Measurements from ENCODE around the gene PTGER3.
"Not testable (repeated sequence)": the region's sequence is repeated elsewhere in the genome, so short reads cannot be mapped to it uniquely, and the experiment has no call there.

PTGER3 gene

GRCh38 chr1:70947835-70948234 lies 99.8 kb downstream of the PTGER3 start:
- no peak for DNase-seq (ENCODE audit: low spot score)

GRCh38 chr1:70945676-70946075 lies 101.9 kb downstream of the PTGER3 start:
- DNase-seq (ENCODE audit: low spot score) = no peak

GRCh38 chr1:70945251-70945650 lies 102.4 kb downstream of the PTGER3 start:
- no peak for DNase-seq (ENCODE audit: low spot score)

GRCh38 chr1:70941563-70941962 lies 106.1 kb downstream of the PTGER3 start:
- DNase-seq (ENCODE audit: low spot score) = no peak

GRCh38 chr1:70940398-70940797 lies 107.2 kb downstream of the PTGER3 start:
- not testable (repeated sequence) for DNase-seq (ENCODE audit: low spot score)

GRCh38 chr1:70934194-70934961 lies 113.2 kb downstream of the PTGER3 start:
- DNase-seq (ENCODE audit: low spot score) = no peak

GRCh38 chr1:70930062-70930461 lies 117.6 kb downstream of the PTGER3 start:
- no peak for DNase-seq (ENCODE audit: low spot score)

GRCh38 chr1:70922196-70922595 lies 125.4 kb downstream of the PTGER3 start:
- no peak for DNase-seq (ENCODE audit: low spot score)

Measured in Ammon's horn (tissue), 1 donor.